Suprapubic skin (tissue), 4 donors: ENCODE results near the gene IMP4. TPM values are rescaled to one million over a fixed set of nuclear protein-coding genes. Genes with fewer than 3 reads are reported as not detected.

Source experiments
- DNase-seq, 2 donors: peaks; one replicate each; pipeline ENCODE4 v3.0.0-alpha.2; 2019; ENCODE audit warnings: low spot score in 2 of 2
- H3K27ac ChIP-seq: fragments of 200-600 bp; sonication (generic); one replicate; pipeline ENCODE4 v1.5.1; 2019
- H3K27me3 ChIP-seq: fragments of 200-600 bp; sonication (generic); one replicate; pipeline ENCODE4 v1.5.1; 2019
- H3K36me3 ChIP-seq: fragments of 200-600 bp; sonication (generic); one replicate; pipeline ENCODE4 v1.5.1; 2019
- H3K4me1 ChIP-seq: fragments of 200-600 bp; sonication (generic); one replicate; pipeline ENCODE4 v1.5.1; 2019
- H3K4me3 ChIP-seq: fragments of 200-600 bp; sonication (generic); one replicate; pipeline ENCODE4 v1.5.1; 2019; ENCODE audit warnings: mild to moderate bottlenecking
- H3K9me3 ChIP-seq: fragments of 200-600 bp; sonication (generic); one replicate; pipeline ENCODE4 v1.5.1; 2019
- EP300 ChIP-seq: sonication (generic); formaldehyde crosslinking; IDR thresholded peaks from one replicate; pipeline ENCODE4 v1.6.1; 2017; ENCODE audit warnings: antibody characterized with exemption
- POLR2A ChIP-seq, 2 donors: fragments of 450-650 bp; IDR thresholded peaks; one replicate each; pipeline ENCODE4 v1.6.1; 2017; ENCODE audit warnings: antibody characterized with exemption in 2 of 2, mild to moderate bottlenecking in 2 of 2, moderate library complexity in 2 of 2
- POLR2AphosphoS5 ChIP-seq, 3 donors: sonication (generic); formaldehyde crosslinking; IDR thresholded peaks; one replicate each; pipeline ENCODE4 v1.6.1; 2017; ENCODE audit warnings: antibody characterized with exemption in 3 of 3
- WGBS: methylation state at CpG from one replicate; pipeline ENCODE4 v1.1.5; 2018; 5-methylcytosine and 5-hydroxymethylcytosine counted together
- total RNA-seq, 4 donors: library from RNA; depleted of rRNA; stranded (reverse); fragments of >200 nt; gene quantifications; one replicate each; pipeline ENCODE4 v1.1.0, GENCODE V29; 2016
- TF ChIP-seq, protein P1 (sequence below), 2 donors: fragments of 200-600 bp in 1 of 2; fragments of 450-650 bp in 1 of 2; sonication (generic) in 1 of 2; IDR thresholded peaks; one replicate each; pipeline ENCODE4 v1.5.1; 2016 to 2019; ENCODE audit warnings: antibody characterized with exemption in 2 of 2, mild to moderate bottlenecking in 1 of 2, moderate library complexity in 1 of 2

IMP4 gene
- total RNA-seq, 4 donors from 2014 or later, result 84.0 to 125 (median 98.8) TPM

DNA sequence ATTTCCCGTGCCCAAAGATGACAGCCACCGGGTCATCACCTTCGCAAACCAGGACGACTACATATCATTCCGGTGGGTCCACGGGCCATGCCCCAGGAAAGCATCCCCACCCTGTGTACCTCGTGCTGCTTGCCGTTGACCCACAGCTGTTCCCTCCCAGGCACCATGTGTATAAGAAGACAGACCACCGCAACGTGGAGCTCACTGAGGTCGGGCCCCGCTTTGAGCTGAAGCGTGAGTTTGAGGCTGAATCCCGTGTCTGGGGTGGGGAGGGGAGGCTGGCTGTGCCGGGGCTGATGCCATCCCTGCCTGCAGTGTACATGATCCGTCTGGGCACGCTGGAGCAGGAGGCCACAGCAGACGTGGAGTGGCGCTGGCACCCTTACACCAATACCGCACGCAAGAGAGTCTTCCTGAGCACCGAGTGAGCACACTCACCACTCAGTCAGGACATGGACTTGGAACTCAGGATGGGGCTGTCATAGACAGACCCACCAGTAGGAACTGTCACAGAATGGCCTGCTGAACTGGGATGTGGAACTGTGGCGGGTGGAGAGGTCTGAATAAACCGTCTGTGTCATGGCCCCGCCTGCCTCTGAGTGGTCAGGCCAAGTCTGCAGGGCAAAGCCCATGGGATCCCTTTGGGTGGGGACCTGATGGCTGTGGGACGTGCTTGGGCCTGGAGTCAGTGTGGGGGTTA lies 3.5 kb downstream of the IMP4 start:
- no peak for DNase-seq
- TF ChIP-seq, protein P1, sequence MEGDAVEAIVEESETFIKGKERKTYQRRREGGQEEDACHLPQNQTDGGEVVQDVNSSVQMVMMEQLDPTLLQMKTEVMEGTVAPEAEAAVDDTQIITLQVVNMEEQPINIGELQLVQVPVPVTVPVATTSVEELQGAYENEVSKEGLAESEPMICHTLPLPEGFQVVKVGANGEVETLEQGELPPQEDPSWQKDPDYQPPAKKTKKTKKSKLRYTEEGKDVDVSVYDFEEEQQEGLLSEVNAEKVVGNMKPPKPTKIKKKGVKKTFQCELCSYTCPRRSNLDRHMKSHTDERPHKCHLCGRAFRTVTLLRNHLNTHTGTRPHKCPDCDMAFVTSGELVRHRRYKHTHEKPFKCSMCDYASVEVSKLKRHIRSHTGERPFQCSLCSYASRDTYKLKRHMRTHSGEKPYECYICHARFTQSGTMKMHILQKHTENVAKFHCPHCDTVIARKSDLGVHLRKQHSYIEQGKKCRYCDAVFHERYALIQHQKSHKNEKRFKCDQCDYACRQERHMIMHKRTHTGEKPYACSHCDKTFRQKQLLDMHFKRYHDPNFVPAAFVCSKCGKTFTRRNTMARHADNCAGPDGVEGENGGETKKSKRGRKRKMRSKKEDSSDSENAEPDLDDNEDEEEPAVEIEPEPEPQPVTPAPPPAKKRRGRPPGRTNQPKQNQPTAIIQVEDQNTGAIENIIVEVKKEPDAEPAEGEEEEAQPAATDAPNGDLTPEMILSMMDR (IDR thresholded peaks at IDR 0.05), result no peak
- TF ChIP-seq EP300 (no peak), POLR2A (IDR thresholded peaks at IDR 0.05) (no peak), POLR2AphosphoS5 (IDR thresholded peaks at IDR 0.05) (no peak)
- H3K4me1 ChIP-seq, result peaks cover 17% of the 10 kb centered on the region
- 90% methylated on average over 20 of the region's 26 CpGs for WGBS
- H3K27ac ChIP-seq, result no peak overlapping the region
- H3K9me3 ChIP-seq, result no peaks in the 10 kb centered on the region
- no peaks in the 10 kb centered on the region for H3K27me3 ChIP-seq
- H3K36me3 ChIP-seq, result peaks cover 48% of the 10 kb centered on the region
- no peak overlapping the region for H3K4me3 ChIP-seq

DNA sequence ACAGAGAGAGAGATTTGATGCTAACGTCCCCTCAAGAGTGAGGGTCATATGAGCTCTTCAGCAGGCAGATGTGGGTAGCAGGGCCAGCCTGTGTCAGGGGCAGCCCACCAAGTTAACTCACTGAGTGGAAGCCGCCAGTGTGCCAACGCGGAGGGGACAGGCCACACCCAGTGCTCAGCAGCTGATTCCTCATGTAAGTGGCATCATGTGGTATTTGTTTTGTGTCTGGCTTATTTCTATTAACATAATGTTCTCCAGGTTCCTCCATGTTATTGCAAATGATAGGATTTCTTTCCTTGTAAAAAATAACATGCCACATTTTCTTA lies 4.0 kb downstream of the IMP4 start:
- H3K36me3 ChIP-seq, result peaks cover 48% of the 10 kb centered on the region
- DNase-seq, result no peak

DNA sequence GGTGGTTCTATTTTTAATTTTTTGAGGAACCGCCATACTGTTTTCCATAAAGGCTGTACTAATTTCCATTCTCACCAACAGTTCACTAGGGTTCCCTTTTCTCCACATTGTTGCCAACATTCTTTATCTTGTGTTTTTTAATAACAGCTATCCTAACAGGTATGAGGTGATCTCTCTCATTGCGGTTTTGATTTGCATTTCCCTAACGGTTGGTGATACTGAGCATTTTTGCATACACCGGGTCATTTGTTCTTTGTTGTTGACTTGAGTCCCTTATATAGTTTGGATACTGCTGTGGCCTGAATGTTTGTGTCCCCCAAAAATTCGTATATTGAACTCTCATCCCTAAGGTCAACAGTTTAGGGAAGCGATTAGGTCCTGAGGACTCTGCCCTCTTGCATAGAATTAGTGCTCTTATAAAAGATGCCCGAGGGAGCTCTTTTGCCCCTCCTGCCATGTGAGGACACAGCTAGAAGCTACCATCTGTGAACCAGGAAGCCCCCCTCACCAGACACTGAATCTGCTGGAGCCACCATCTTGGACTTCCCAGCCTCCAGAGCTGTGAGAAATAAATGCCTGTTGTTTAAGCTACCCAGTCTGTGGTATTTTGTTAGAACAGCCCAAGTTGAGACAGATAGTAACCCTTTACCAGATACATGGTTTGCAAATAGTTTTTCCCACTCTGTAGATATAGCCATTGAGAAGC lies 4.7 kb downstream of the IMP4 start:
- peaks cover 48% of the 10 kb centered on the region for H3K36me3 ChIP-seq
- WGBS, result 85% methylated on average over 7 of the region's 7 CpGs
- DNase-seq, result no peak

More for the DNA sequence above, 4.0 kb downstream of the IMP4 start:
- Histone ChIP-seq H3K4me1 (peaks cover 13% of the 10 kb centered on the region), H3K4me3 (no peak overlapping the region), H3K27me3 (no peaks in the 10 kb centered on the region), H3K27ac (no peak overlapping the region), H3K9me3 (no peaks in the 10 kb centered on the region)
- TF ChIP-seq POLR2AphosphoS5 (IDR thresholded peaks at IDR 0.05), result no peak
- TF ChIP-seq, protein P1 (IDR thresholded peaks at IDR 0.05), result no peak
- TF ChIP-seq EP300, result no peak
- TF ChIP-seq POLR2A (IDR thresholded peaks at IDR 0.05), result no peak
- WGBS, result 88% methylated on average over 3 of the region's 4 CpGs

GRCh38 chr2:130349174-130349573 lies 6.5 kb downstream of the IMP4 start:
- Histone ChIP-seq H3K4me1 (peaks cover 2% of the 10 kb centered on the region), H3K4me3 (no peak overlapping the region), H3K36me3 (peaks cover 48% of the 10 kb centered on the region), H3K27ac (no peak overlapping the region), H3K27me3 (no peaks in the 10 kb centered on the region), H3K9me3 (no peaks in the 10 kb centered on the region)
- TF ChIP-seq, protein P1 (IDR thresholded peaks at IDR 0.05), result no peak
- TF ChIP-seq EP300 (no peak), POLR2AphosphoS5 (IDR thresholded peaks at IDR 0.05) (no peak), POLR2A (IDR thresholded peaks at IDR 0.05) (no peak)
- 92% methylated on average over 3 of the region's 3 CpGs for WGBS
- no peak for DNase-seq

More for the DNA sequence above, 4.7 kb downstream of the IMP4 start:
- TF ChIP-seq POLR2A (IDR thresholded peaks at IDR 0.05), result no peak
- TF ChIP-seq POLR2AphosphoS5 (IDR thresholded peaks at IDR 0.05), result no peak
- TF ChIP-seq, protein P1 (IDR thresholded peaks at IDR 0.05), result no peak
- TF ChIP-seq EP300, result no peak
- no peaks in the 10 kb centered on the region for H3K27me3 ChIP-seq
- peaks cover 13% of the 10 kb centered on the region for H3K4me1 ChIP-seq
- no peak overlapping the region for H3K27ac ChIP-seq
- no peak overlapping the region for H3K4me3 ChIP-seq
- H3K9me3 ChIP-seq, result no peaks in the 10 kb centered on the region

DNA sequence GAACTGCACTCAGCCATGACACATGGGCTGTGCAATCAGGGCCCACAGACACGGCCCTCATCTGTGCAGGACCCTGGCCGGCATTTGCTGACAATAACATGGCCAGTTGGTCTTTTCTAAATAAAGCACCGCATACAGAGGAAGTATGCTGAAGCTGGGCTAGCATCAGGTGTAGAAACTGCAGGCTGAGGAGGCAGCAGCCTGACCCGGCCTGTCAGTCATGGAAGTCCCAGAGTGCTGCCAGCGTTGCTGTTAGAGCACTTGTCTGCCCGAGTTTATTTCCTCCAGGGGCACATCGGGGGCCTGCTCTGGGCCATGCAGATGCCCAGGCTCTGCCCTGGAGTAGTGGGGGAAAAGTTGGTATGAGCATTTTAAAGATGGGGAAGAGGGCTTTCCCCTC lies 9.0 kb downstream of the IMP4 start:
- Histone ChIP-seq H3K27me3 (no peaks in the 10 kb centered on the region), H3K36me3 (peaks cover 23% of the 10 kb centered on the region), H3K9me3 (no peaks in the 10 kb centered on the region), H3K4me1 (peaks cover 17% of the 10 kb centered on the region), H3K4me3 (no peak overlapping the region), H3K27ac (no peak overlapping the region)
- TF ChIP-seq POLR2A (IDR thresholded peaks at IDR 0.05), result no peak
- no peak for TF ChIP-seq EP300
- TF ChIP-seq, protein P1 (IDR thresholded peaks at IDR 0.05), result no peak
- TF ChIP-seq POLR2AphosphoS5 (IDR thresholded peaks at IDR 0.05), result no peak
- no peak for DNase-seq
- 53% methylated on average over 5 of the region's 7 CpGs for WGBS
